Activated T-cell treated with anti-CD3 and anti-CD28 coated beads, Interleukin-2, amount 50 U/mL, for 72 hours (primary cell): ENCODE results near the gene KBTBD2. TPM values are rescaled to one million over a fixed set of nuclear protein-coding genes. Genes with fewer than 3 reads are reported as not detected.
"Not testable (repeated sequence)": the region's sequence is repeated elsewhere in the genome, so short reads cannot be mapped to it uniquely, and the experiment has no call there.

Experiments used
- ATAC-seq, 2 donors: fragments of 150-1000 bp; cut with Tn5 transposase; replicated peaks in 1 of 2; 2 replicates each; pipeline ENCODE4 v1.10.0; 2021; ENCODE audit warnings: moderate library complexity in 2 of 2, mild to moderate bottlenecking in 1 of 2
- DNase-seq, 2 donors: peaks; one replicate each; pipeline ENCODE4 v3.0.0; 2021 to 2022; ENCODE audit warnings: mixed read lengths in 1 of 2
- H3K27ac Mint-ChIP-seq: one replicate; pipeline ENCODE4 v1.8.0; 2022; ENCODE audit warnings: mild to moderate bottlenecking, moderate library complexity, mixed read lengths
- H3K27me3 Mint-ChIP-seq: one replicate; pipeline ENCODE4 v1.8.0; 2022; ENCODE audit warnings: low read depth, mixed read lengths
- H3K36me3 Mint-ChIP-seq, 2 donors: one replicate each; pipeline ENCODE4 v1.8.0; 2022; ENCODE audit warnings: mixed read lengths in 2 of 2, mild to moderate bottlenecking in 1 of 2; ENCODE audit not compliant: insufficient read depth in 2 of 2
- H3K4me1 Mint-ChIP-seq: one replicate; pipeline ENCODE4 v1.8.0; 2022; ENCODE audit warnings: low read depth, mixed read lengths
- H3K4me3 Mint-ChIP-seq, 2 donors: one replicate each; pipeline ENCODE4 v1.8.0; 2022; ENCODE audit warnings: mild to moderate bottlenecking in 2 of 2, mixed read lengths in 2 of 2, moderate library complexity in 2 of 2
- H3K9me3 Mint-ChIP-seq, 2 donors: one replicate each; pipeline ENCODE4 v1.8.0; 2022; ENCODE audit warnings: mixed read lengths in 2 of 2
- total RNA-seq, 2 donors: library from RNA; stranded (reverse); gene quantifications; one replicate each; pipeline ENCODE4 v1.2.3, GENCODE V29; 2022

Gene KBTBD2
- total RNA-seq, 2 donors from 2014 or later, result 30.1 to 35.9 TPM

- Mint-ChIP-seq H3K27me3 (no peaks in the 10 kb centered on the region), H3K4me3 (no peak overlapping the region), H3K36me3 (peaks cover 1 to 3% of the 10 kb centered on the region in 2 donors), H3K4me1 (peaks cover 11% of the 10 kb centered on the region), H3K9me3 (no peaks in the 10 kb centered on the region), H3K27ac (no peak overlapping the region)
- ATAC-seq (no peak), DNase-seq (no peak)
Observed at GRCh38 chr7:32914184-32914583, 22.6 kb upstream of the KBTBD2 start.

- Mint-ChIP-seq H3K9me3 (no peaks in the 10 kb centered on the region), H3K36me3 (no peaks in the 10 kb centered on the region), H3K27ac (no peak overlapping the region), H3K4me1 (peaks cover 9% of the 10 kb centered on the region), H3K4me3 (no peak overlapping the region), H3K27me3 (no peaks in the 10 kb centered on the region)
- DNase-seq (no peak), ATAC-seq (no peak)
Observed at GRCh38 chr7:32910195-32910594, 18.6 kb upstream of the KBTBD2 start.

- ATAC-seq, result peak; percentile 93 to 94
- H3K4me3 Mint-ChIP-seq, result peak overlapping the region; percentile 81 to 85
- peak; percentile 76 to 80 for DNase-seq
Observed at GRCh38 chr7:32905175-32905662, 13.7 kb upstream of the KBTBD2 start.

GRCh38 chr7:32901629-32902028, 10.1 kb upstream of the KBTBD2 start:
- Mint-ChIP-seq H3K4me3 (no peak overlapping the region), H3K27ac (no peak overlapping the region), H3K27me3 (no peaks in the 10 kb centered on the region)

More at GRCh38 chr7:32905175-32905662, 13.7 kb upstream of the KBTBD2 start:
- Mint-ChIP-seq H3K36me3 (no peaks in the 10 kb centered on the region), H3K27me3 (no peaks in the 10 kb centered on the region), H3K9me3 (no peaks in the 10 kb centered on the region), H3K27ac (peak overlapping the region; percentile 96), H3K4me1 (peaks cover 12% of the 10 kb centered on the region)

GRCh38 chr7:32900433-32900995, 9.0 kb upstream of the KBTBD2 start:
- DNase-seq, result no peak
- Mint-ChIP-seq H3K4me1 (peaks cover 22% of the 10 kb centered on the region), H3K4me3 (no peak overlapping the region), H3K27me3 (no peaks in the 10 kb centered on the region), H3K27ac (no peak overlapping the region), H3K36me3 (no peaks in the 10 kb centered on the region), H3K9me3 (no peaks in the 10 kb centered on the region)
- no peak for ATAC-seq

More at GRCh38 chr7:32901629-32902028, 10.1 kb upstream of the KBTBD2 start:
- no peaks in the 10 kb centered on the region for H3K9me3 Mint-ChIP-seq
- DNase-seq (no peak), ATAC-seq (no peak)
- no peaks in the 10 kb centered on the region for H3K36me3 Mint-ChIP-seq
- H3K4me1 Mint-ChIP-seq, result peaks cover 23% of the 10 kb centered on the region

- not testable (repeated sequence) for H3K9me3 Mint-ChIP-seq, H3K4me3 Mint-ChIP-seq, DNase-seq, H3K27me3 Mint-ChIP-seq, H3K36me3 Mint-ChIP-seq, H3K27ac Mint-ChIP-seq, ATAC-seq
- H3K4me1 Mint-ChIP-seq, result peaks cover 31% of the 10 kb centered on the region
Observed at GRCh38 chr7:32897376-32897775, 5.8 kb upstream of the KBTBD2 start.

DNA sequence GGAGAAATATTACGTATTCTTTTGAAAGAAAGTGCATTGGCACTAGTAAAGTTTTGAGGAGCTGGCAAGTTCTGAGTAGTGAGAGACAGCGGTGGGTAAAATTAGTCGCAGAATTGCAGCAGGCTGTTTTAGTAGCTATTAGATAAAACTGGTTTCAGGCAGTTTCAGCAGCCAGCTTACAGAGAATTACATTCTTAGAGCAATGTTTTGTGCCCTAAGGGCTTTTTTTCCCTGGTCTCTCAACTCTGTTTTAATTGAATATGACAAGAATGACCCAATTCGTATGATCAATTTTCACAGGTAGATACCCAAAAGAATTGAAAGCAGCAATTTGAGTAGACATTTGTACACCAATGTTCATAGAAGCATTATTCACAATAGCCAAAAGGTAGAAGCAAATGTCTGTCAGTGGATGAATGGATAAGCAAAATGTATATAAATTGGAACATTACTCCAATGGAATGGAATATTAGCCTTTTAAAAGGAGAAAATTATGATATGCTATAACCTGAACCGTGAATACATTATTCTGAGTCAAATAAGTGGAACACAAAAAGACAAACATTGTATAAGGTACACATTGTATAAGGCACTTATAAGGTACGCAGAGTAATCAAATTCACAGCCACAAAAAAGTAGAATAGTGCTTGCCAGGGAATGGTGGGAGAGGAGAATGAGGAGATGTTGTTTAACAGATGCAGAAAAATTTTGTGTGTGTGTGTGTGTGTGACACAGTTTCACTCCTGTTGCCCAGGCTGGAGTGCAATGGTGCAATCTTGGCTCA, 5.2 kb upstream of the KBTBD2 start:
- H3K27ac Mint-ChIP-seq, result no peak overlapping the region
- no peak overlapping the region for H3K4me3 Mint-ChIP-seq
- no peaks in the 10 kb centered on the region for H3K27me3 Mint-ChIP-seq
- H3K4me1 Mint-ChIP-seq, result peaks cover 31% of the 10 kb centered on the region
- DNase-seq (no peak), ATAC-seq (no peak)
- H3K36me3 Mint-ChIP-seq, result peaks cover 0 to 2% of the 10 kb centered on the region in 2 donors
- no peaks in the 10 kb centered on the region for H3K9me3 Mint-ChIP-seq

GRCh38 chr7:32894171-32894570, 2.6 kb upstream of the KBTBD2 start:
- Mint-ChIP-seq H3K4me1 (peaks cover 35% of the 10 kb centered on the region), H3K27ac (peak overlapping the region; percentile 99), H3K27me3 (no peaks in the 10 kb centered on the region), H3K36me3 (peaks cover 4 to 6% of the 10 kb centered on the region in 2 donors), H3K4me3 (peak overlapping the region in 1 of 2 donors; percentile 20), H3K9me3 (no peaks in the 10 kb centered on the region)
- DNase-seq (no peak), ATAC-seq (no peak)

GRCh38 chr7:32893722-32894121, 2.2 kb upstream of the KBTBD2 start:
- ATAC-seq (no peak), DNase-seq (no peak)
- H3K4me1 Mint-ChIP-seq, result peaks cover 37% of the 10 kb centered on the region
- H3K27ac Mint-ChIP-seq, result peak overlapping the region; percentile 99
- no peaks in the 10 kb centered on the region for H3K27me3 Mint-ChIP-seq
- H3K4me3 Mint-ChIP-seq, result peak overlapping the region; percentile 97
- H3K36me3 Mint-ChIP-seq, result peaks cover 4 to 6% of the 10 kb centered on the region in 2 donors
- H3K9me3 Mint-ChIP-seq, result no peaks in the 10 kb centered on the region

- peaks cover 42% of the 10 kb centered on the region for H3K4me1 Mint-ChIP-seq
- no peaks in the 10 kb centered on the region for H3K9me3 Mint-ChIP-seq
- peak overlapping the region; percentile 99 for H3K27ac Mint-ChIP-seq
- H3K27me3 Mint-ChIP-seq, result no peaks in the 10 kb centered on the region
- peaks cover 6% of the 10 kb centered on the region in 2 donors for H3K36me3 Mint-ChIP-seq
- peak overlapping the region; percentile 97 for H3K4me3 Mint-ChIP-seq
- DNase-seq (peak; percentile 15), ATAC-seq (peak; percentile 2 to 7)
Observed at GRCh38 chr7:32893207-32893524, 1.6 kb upstream of the KBTBD2 start.

- Mint-ChIP-seq H3K4me1 (peaks cover 47% of the 10 kb centered on the region), H3K27ac (peak overlapping the region; percentile 99), H3K36me3 (peaks cover 6% of the 10 kb centered on the region in 2 donors), H3K9me3 (no peaks in the 10 kb centered on the region), H3K4me3 (peak overlapping the region; percentile 97), H3K27me3 (no peaks in the 10 kb centered on the region)
- DNase-seq (peak; percentile 37 to 53), ATAC-seq (peak; percentile 42 to 53)
Observed at GRCh38 chr7:32892521-32893206, 1.1 kb upstream of the KBTBD2 start.

GRCh38 chr7:32891800-32892520, 400 bp upstream of the KBTBD2 start:
- Mint-ChIP-seq H3K27ac (peak overlapping the region; percentile 99), H3K4me1 (peaks cover 54% of the 10 kb centered on the region), H3K36me3 (peaks cover 6% of the 10 kb centered on the region in 2 donors), H3K4me3 (peak overlapping the region; percentile 97), H3K27me3 (no peaks in the 10 kb centered on the region), H3K9me3 (no peaks in the 10 kb centered on the region)
- peak; percentile 66 to 70 for ATAC-seq
- peak; percentile 98 to 99 for DNase-seq

DNA sequence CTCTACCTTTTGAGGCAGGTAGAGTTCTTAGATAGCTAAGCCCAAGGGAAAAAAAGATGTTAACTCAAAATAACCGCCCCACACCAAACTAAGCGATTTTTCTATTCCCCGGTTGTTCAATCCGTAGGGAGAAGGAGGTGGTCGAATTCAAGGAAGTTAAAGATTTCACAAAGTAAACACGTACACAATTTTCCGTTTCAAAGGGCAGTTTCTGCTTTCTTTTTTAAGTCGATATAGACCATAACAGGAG, 842 bp downstream of the KBTBD2 start:
- DNase-seq, result no peak
- H3K27ac Mint-ChIP-seq, result peak overlapping the region; percentile 99
- peaks cover 66% of the 10 kb centered on the region for H3K4me1 Mint-ChIP-seq

More for the DNA sequence above, 842 bp downstream of the KBTBD2 start:
- H3K4me3 Mint-ChIP-seq, result peak overlapping the region; percentile 92 to 95
- peaks cover 6% of the 10 kb centered on the region in 2 donors for H3K36me3 Mint-ChIP-seq
- no peaks in the 10 kb centered on the region for H3K9me3 Mint-ChIP-seq
- H3K27me3 Mint-ChIP-seq, result no peaks in the 10 kb centered on the region
- ATAC-seq, result no peak
